ENCODE data around the gene CATSPERE.
"Not testable (repeated sequence)": the region's sequence is repeated elsewhere in the genome, so short reads cannot be mapped to it uniquely, and the experiment has no call there.

CATSPERE gene

GRCh38 chr1:244536316-244536715, 75.2 kb downstream of the CATSPERE start:
- peak; percentile 21 for DNase-seq (ENCODE audit: low read depth)
- no peak for TF ChIP-seq CTCF (IDR thresholded peaks at IDR 0.05; ENCODE audit: insufficient read depth, low read depth, low read length, missing control alignments)
- H3K4me3 ChIP-seq (ENCODE audit: low read depth, low read length), result no peak overlapping the region

GRCh38 chr1:244545511-244545910, 84.4 kb downstream of the CATSPERE start:
- no peak for DNase-seq (ENCODE audit: low read depth)
- TF ChIP-seq CTCF (IDR thresholded peaks at IDR 0.05; ENCODE audit: insufficient read depth, low read depth, low read length, missing control alignments), result no peak
- no peak overlapping the region for H3K4me3 ChIP-seq (ENCODE audit: low read depth, low read length)

- no peak overlapping the region for H3K4me3 ChIP-seq (ENCODE audit: low read depth, low read length)
- no peak for TF ChIP-seq CTCF (IDR thresholded peaks at IDR 0.05; ENCODE audit: insufficient read depth, low read depth, low read length, missing control alignments)
- DNase-seq (ENCODE audit: low read depth), result no peak
These were observed 87.6 kb downstream of the CATSPERE start for GRCh38 chr1:244548558-244549115.

- no peak for TF ChIP-seq CTCF (IDR thresholded peaks at IDR 0.05; ENCODE audit: insufficient read depth, low read depth, low read length, missing control alignments)
- no peak overlapping the region for H3K4me3 ChIP-seq (ENCODE audit: low read depth, low read length)
- no peak for DNase-seq (ENCODE audit: low read depth)
These were observed 91.3 kb downstream of the CATSPERE start for GRCh38 chr1:244552336-244552735.

- H3K4me3 ChIP-seq (ENCODE audit: low read depth, low read length), result no peak overlapping the region
- no peak for DNase-seq (ENCODE audit: low read depth)
- no peak for TF ChIP-seq CTCF (IDR thresholded peaks at IDR 0.05; ENCODE audit: insufficient read depth, low read depth, low read length, missing control alignments)
These were observed 95.2 kb downstream of the CATSPERE start for GRCh38 chr1:244556263-244556662.

- no peak overlapping the region for H3K4me3 ChIP-seq (ENCODE audit: low read depth, low read length)
- no peak for DNase-seq (ENCODE audit: low read depth)
- TF ChIP-seq CTCF (IDR thresholded peaks at IDR 0.05; ENCODE audit: insufficient read depth, low read depth, low read length, missing control alignments), result no peak
These were observed 96.5 kb downstream of the CATSPERE start for GRCh38 chr1:244557565-244557964.

- DNase-seq (ENCODE audit: low read depth), result no peak
- no peak for TF ChIP-seq CTCF (IDR thresholded peaks at IDR 0.05; ENCODE audit: insufficient read depth, low read depth, low read length, missing control alignments)
- no peak overlapping the region for H3K4me3 ChIP-seq (ENCODE audit: low read depth, low read length)
These were observed 98.5 kb downstream of the CATSPERE start for GRCh38 chr1:244559561-244559960.

- not testable (repeated sequence) for H3K4me3 ChIP-seq (ENCODE audit: low read depth, low read length); DNase-seq (ENCODE audit: low read depth)
These were observed 101.8 kb downstream of the CATSPERE start for GRCh38 chr1:244562877-244563276.

All from GM12865 (cell line).